NCI-H2227 treated with DMSO at 0.1 percent for 48 hours (cell line): ENCODE measurements around the gene ADAMTSL3.
A peak's percentile ranks its signal among the peaks of the same experiment; 100 is the strongest.
"Not testable (repeated sequence)": the region's sequence is repeated elsewhere in the genome, so short reads cannot be mapped to it uniquely, and the experiment has no call there.

Experiments used
- DNase-seq: peaks from one replicate; lab custom pipeline; 2025; lab: John Stamatoyannopoulos, UW

The ADAMTSL3 gene

DNA sequence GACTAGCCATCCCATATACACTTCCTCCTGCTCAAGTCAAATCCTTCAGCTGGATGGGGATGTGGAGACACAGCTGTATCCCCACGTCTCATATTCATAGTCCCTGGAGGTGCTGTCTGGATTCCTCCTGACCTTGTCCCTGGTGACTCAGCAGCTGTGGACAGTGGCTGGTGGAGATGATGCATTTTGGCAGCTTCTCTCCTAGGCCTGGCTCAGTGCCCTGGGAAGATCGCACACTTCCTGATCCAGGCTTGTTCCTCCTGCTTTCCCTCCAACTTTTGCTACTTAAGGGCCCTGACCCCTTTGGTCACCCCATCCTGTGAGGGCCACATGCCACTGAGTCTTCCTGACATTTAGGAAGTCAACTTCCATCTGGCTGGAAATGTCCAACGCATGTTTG is 44.4 kb downstream of the ADAMTSL3 start:
- no peak for DNase-seq

DNA sequence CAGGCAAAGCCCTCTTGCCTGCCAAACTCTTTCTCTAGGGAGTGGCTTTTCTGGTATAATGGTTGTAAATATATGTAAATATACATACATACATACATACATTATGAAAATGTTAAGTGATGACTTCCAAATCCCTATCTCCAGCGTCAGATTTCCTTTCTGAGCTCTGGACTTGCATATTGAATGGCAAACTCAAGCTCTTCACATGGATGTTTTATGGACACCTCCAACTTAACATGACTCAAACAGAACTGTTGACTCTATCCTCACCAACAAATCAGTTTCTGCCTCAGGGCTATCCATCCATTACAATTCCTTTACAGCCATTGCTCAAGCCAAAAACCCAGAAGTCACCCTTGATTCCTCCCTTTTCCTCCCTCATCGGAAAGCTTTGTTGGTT is 45.1 kb downstream of the ADAMTSL3 start:
- DNase-seq: no peak

DNA sequence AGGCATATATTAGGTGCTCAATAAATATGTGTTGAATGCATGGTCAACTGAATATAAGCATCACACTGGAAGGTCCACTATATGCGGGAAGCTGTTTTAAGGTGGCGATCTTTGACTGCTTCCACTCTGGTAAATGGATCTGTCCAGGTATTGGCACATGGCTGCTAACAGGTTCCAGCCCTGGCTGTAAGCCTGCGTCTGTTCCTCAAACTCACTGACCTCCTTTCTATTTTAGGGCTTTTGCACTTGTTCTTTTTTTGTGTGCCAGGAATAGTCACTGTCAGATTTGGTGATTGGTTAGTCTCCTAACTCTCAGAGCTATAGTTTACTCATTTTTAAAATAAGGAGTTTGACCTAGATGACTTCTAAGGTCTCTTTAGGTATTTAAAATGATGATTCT is 46.2 kb downstream of the ADAMTSL3 start:
- DNase-seq: no peak

DNA sequence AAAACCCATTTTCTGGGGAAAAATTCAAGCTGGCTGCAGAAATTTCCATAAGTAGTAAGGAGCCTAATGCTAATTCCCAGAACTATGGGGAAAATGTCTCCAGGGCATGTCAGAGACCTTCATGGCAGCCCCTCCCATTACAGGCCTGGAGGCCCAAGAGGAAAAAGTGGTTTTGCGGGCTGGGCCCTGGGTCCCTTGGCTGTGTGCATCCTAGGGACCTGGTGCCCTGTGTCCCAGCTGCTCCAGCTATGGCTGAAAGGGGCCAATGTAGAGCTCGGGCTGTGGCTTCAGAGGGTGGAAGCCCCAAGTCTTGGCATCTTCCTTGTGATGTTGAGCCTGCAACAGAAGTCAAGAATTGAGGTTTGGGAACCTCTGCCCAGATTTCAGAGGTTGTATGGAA is 48.4 kb downstream of the ADAMTSL3 start:
- DNase-seq: not testable (repeated sequence)

DNA sequence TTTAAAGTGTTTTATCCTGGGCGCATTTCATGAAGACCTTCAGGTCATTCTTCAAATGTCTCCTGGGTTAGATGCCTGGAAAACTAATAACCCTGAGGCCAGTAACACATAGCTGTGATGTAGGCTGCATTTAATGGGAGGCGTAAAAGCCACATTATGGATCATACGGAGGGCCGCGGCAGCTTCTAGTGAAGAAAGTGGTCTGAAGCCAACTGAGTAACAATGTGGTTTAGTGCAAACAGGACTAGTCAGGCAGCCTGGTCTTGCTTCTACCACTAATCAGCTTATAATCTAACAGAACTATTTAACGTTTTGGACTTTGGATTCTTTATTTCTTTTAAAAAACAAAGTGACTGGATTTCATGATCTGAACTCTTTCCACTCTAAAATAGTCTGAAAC is 54.4 kb downstream of the ADAMTSL3 start:
- DNase-seq: no peak

DNA sequence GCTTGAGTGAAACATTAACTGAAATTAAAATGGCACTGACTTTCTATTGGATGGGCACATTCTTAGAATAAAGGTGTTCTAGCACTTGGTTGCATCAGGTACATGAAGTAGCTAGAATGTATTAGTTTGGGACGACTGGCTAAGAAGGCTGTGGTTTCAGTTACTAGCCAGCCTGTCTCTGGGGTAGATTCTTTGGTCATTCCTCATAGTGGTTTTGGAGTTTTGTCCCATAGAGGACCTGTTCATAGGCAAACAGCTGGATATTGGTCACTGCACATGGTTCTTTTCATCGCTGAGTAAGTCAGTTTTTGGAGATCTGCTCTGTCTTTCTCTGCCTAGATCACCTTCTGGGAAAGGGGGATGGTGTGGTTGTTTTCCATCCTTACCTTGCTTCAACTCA is 55.3 kb downstream of the ADAMTSL3 start:
- no peak for DNase-seq

DNA sequence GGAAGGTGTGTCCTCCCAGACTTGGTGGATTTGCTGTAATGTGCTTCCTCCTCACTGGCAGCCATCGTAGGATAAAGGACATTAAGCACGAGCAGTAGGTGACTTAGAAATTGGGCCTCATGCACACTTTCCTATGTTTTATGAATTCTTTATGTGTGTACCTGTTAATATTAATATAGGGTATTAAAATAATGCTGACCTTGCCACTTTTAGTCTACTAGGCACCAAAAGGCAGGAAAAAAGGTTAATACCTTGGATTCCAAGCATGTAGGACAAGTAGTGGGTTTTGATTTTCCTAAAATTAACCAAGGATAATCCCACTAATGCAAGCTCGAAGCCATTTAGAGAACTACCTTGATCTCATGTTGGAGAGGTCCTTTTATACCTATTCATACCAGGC is 55.9 kb downstream of the ADAMTSL3 start:
- no peak for DNase-seq

DNA sequence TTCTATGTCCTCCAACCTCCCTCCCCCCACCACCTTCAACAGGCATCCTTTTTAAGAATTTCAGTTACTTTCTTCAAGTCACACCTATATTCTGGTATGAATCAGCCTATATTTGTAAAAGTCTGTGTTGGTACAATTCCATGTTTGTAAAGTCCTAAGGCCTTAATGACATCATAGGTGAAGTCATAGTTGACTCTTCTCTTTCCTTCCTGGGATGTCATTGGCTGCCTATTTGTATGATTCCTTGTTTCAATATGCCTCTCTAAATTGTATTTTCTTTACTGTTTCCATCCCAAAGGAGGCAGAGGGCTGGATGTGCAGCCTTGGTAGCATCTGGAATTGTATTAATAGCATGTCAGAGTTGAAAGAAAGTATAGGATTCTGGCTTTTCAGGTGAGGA is 56.5 kb downstream of the ADAMTSL3 start:
- no peak for DNase-seq

DNA sequence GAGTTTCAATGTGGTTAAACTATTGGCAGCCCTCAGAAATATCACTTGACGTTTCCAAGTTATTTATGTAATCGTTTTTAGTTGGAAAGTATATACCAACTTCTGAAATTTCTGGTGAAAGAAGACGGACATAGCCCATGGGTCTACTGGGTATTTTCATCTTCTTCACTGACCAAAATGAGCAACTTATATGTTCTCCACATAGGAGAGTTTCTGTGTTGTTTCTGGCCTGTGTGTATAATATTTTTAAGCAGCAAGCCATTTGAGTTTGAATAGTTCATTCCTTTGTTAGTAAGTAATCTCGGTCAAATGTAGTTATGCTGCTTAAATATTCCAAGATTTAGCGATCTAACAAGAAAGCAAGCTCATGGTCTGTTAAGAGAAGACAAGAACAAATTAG is 57.3 kb downstream of the ADAMTSL3 start:
- no peak for DNase-seq

DNA sequence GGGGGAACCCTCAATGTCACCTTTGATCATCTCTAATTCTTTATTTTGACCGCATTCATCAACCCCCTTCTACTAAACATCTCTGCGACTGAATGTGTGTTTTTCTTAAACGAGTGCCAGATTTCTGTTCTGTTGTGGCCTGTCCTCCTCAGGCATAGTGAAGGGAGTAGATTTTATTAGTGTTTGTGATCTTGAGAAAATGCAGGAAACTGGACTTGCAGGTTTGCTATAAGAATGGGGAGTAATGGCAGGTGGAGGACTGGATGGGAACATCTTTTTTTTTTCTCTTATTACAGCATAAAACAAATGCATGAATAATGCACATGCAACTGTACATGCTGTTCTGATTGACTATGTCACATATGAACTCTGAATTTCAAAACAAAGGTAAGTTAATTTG is 59.3 kb downstream of the ADAMTSL3 start:
- DNase-seq: no peak

DNA sequence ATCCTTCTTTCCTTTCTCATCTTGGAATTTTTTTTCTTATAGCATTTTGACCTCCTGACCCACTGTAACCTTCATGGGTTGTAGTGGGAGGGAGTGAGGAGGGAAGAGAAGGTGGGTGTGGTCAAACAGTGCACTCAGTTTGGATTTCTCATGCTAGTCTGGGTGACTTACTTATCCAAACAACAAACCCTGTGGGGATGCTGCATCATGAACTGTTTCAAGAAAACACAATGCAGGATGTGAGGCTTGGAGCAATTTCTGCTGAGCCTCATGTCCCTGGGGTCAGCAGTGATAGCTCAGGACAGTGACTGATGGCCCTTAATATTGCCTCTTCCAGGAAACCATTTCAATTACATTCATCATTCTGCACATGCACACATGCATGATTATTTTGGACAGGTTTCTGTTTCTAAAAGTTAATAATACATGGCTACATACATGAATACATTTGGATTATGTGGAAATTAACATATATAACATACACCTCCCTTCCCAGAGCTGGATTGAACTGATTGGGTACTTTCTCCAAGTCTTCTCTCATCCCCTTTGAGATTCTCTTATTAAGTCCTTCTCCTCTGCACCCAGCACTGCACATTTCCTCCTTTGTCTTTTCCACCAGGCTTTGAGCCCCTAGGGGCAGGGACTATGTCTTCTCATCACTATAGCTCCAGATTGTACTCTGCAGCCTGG is 61.2 kb downstream of the ADAMTSL3 start:
- peak; percentile 11 for DNase-seq

DNA sequence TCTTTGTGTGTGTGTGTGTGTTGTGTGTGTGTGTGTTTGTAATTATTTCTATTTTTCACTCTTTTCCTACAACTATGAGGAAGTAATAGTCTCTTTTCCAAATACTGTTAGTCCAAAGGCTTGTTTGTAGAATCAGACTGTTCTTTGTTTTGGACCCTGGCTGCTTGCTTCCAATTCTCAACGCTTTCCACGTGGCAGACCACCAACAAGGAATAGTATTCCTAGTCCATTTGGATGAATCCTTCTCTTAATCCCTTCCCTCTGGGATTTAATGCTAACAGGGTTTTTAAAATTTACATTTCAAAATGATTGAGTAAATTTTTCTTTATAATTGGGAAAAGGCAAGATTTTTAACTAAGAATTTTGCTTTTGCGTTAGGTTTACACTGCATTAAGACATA is 62.7 kb downstream of the ADAMTSL3 start:
- DNase-seq: no peak

DNA sequence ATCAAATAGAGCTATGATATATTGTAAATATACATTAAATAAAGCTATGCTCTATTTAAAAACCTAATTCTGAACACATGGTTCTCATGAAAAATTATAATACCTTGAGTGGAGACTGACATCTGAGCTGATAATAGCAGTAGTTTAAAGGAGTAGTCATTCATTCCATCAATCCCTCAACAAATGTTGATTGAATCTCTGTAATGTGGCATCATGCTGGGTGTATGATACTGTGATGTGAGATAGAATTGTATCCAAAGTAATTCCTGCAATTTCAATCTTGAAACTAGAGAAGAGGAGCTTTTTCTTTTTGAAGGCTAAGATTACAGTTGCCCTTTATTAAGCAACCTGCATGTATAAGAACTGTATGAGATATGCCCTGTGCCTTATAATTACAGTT is 63.1 kb downstream of the ADAMTSL3 start:
- peak; percentile 88 for DNase-seq

DNA sequence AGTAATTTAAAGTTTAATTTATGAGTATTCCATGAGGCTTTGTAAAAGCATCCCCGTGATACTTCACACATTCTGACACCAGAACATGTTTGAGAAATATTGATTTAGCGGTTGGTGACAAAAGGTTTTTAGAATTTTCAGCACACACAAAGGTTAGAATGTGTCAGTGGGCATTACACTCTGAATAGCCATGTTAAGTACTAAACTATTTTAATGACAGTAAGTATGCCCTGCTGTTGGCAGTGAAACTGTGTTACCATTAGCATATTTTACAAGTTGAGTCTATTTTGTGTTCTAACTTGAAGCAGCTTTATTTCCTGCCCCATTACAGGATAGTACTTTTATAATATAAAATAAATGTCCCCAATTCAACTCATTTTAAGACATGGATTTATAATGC is 66.5 kb downstream of the ADAMTSL3 start:
- no peak for DNase-seq

DNA sequence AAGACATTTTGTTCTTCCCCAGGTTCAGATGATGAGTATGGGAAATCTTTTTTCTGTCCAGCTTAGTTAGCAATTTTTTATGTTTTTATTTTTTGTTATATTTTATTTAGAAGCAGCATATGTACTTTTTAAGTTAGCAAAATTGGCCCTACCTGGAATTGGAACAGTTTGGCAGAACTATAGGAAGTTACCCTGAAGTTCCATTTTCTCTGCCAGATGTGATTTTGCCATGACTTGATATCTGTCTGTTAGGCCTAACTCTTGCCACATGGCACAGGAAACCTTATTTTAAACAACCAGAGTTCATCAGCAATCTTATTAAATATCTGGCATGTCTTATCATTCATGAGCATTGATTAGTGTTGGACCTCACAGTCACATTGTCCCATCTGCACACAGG is 67.1 kb downstream of the ADAMTSL3 start:
- no peak for DNase-seq

DNA sequence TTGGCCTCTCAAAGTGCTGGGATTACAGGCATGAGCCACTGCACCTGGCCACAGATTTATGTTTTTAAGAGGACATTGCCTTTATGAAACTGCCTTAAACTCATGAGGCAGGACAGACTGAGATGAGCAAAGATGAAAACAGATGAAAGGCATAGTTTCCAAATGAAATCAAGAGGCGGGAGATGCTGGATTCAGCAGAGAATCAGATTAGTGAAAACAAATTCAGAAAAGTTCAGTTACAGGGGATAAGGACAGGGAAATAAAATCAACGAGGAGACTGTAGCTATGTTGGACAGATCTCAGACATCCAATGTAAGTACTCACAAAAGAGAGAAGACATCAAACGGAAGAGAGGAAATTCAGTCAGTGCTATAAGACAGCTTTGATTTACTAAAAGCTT is 68.1 kb downstream of the ADAMTSL3 start:
- no peak for DNase-seq

DNA sequence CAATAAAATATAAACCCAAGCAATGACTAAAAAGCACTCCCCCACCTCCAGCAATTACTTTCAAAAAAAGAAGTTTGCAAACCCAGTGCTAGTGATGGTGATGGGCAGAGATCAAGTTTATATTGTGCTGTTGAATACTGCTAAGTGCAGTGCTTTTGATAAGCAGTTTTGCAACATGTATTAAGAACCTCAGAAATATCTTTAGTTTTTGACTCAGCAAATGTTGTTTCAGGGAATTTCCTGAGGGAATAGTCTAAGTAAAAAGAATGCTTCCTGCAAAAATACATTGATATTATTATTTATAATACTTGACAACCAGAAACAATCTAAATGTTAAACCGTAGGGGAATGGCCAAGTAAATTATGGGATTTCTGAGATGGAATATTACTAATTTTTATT is 69.3 kb downstream of the ADAMTSL3 start:
- DNase-seq: no peak

DNA sequence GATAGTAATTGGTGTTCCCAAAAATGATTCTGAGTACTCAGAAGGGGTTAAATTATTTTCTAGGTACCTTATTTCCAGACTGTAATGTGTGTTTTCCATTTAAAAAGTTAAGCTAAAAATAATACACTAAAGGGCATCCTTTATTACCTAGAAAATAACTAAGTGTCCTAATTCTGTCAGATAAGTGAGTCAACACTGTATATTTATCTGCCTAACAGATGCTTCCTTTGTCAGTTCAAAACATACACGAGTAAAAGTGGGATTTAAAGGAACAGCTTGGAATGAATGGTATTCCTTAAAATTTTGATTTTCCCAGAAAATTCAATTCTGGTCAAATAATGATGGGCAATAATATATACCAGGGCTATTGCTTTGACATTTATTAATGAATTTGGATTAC is 78.3 kb downstream of the ADAMTSL3 start:
- no peak for DNase-seq

DNA sequence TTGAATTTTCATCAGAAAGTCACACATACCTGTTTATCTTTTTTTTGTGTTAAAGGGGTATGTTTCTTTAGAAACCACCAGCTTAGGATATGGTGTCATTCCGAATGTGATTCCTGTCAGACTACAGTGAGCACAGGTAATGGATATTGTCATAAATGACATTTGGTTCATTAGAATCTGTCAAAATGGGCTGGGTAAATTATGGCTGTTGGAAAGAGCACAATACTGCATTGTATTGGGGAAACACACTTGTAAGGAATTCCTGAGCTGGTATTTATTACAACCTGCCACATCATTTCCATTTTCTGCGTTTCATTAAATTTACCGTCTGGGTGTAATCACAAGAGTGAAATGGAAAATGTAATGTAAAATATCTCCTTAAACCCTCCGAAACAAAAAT is 78.8 kb downstream of the ADAMTSL3 start:
- DNase-seq: no peak

DNA sequence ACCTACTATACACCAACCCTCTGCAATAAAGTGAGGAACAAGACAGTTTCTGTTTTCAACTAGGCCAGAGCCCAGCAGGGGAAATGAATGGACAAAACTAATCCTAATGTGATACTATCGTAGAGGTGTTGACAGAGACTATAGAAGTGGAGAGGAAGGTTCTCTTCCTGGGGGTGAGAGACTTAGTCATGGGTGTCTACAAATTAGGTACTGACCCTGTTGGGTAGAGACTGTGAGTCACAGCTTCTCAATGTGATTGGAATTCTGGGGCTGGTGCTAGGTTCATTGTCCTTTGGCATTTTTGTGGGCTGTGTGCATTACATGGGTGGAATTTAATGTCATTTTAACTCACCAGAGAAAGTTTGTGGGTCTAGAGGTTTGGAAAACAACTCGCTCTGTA is 79.3 kb downstream of the ADAMTSL3 start:
- DNase-seq: no peak

DNA sequence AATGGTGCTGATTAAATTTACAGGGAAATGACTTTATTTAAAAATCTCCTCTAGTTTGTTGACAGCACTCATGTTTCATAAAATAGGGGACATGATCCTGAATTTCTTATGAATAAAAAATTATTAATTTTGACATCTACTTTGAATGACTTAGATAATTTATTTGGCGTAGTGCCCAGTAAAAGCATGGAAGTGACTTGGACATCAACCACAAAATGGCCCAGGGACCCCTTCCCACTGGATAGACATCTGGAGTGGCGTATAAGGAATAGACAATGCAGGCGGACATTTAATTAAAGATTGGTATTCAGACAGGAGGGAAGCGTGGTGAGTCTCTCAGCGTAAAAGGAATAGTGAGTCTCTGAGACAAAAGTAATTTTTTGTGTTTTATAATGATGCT is 79.8 kb downstream of the ADAMTSL3 start:
- DNase-seq: no peak

DNA sequence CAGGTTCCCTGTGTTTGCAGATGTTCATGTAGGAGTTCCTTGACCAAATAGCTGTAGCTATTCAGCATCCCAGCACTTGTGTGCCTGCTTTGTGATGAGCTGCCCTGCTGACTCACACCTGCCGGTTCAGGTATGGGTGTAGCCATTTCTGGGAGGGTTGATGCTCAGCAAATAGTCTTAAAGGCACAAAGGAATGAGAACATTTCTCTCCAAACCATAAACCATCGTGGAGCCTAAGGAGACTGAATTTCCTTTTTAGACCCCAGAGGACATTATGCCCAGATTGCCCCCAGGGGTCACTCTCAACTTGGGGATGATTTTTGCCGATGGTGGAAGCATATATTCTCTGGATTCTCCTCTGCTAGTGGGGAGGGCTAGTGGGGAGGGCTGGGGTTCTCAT is 80.6 kb downstream of the ADAMTSL3 start:
- DNase-seq: no peak

DNA sequence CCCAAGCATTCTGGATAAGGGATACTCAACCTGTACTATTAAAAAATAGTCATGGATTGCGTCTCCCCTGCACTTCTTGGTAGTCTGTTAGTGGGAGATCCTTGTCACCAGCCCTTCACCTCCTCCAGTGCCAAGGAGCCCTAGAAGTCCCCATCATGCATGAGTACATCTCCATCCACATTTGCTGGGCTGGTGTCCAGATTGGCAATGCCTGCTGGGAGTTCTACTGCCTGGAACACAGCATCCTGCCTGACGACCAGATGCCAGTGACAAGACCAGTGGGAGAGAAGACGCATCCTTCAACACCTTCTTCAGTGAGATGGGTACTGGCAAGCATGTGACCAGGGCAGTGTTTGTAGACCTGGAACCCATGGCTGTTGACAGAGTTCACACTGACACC is 85.7 kb downstream of the ADAMTSL3 start:
- DNase-seq: no peak

DNA sequence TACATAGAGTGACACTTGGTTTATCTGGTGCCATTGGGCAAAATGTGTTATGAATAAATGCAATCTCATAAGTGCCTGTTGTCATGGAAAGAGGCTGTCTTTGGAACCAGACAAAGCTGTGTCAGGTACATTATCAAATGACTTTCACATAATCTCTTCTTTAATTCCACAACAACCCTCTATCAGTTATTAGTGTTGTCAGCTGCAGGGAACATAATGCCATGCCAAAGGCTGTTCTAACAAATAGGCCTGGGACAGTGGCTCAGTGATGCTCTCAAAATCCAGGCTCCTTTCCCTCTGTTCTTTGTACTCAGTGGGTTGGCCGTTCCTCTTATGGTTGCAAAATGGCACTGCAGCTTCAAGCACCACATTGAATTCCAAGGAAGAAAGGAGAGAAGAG is 91.8 kb downstream of the ADAMTSL3 start:
- no peak for DNase-seq

DNA sequence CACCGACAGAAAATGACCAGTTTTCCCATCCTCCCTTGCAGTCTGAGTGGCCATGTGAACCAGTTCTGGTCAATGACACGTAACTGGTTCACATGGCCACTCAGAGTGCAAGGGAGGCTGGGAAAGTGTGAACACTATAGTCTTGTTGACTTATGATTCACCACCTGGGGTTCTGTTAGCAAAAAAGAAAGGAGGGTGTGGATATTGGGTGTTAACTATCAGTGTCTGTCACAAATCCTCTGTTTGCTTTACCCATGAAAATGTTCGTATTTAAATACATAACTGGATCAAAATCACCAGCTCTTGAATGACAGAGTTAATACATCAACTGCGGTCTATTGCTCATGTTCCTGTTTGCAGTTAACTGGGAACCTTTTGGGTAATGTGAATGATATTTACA is 92.3 kb downstream of the ADAMTSL3 start:
- DNase-seq: no peak
